ENCODE data around the gene CCDC91.
"Not testable (repeated sequence)": the region's sequence is repeated elsewhere in the genome, so short reads cannot be mapped to it uniquely, and the experiment has no call there.

CCDC91 gene

GRCh38 chr12:28378736-28379135 lies 188.5 kb downstream of the CCDC91 start:
- DNase-seq = no peak

GRCh38 chr12:28379779-28380178 lies 189.5 kb downstream of the CCDC91 start:
- DNase-seq = not testable (repeated sequence)

DNA sequence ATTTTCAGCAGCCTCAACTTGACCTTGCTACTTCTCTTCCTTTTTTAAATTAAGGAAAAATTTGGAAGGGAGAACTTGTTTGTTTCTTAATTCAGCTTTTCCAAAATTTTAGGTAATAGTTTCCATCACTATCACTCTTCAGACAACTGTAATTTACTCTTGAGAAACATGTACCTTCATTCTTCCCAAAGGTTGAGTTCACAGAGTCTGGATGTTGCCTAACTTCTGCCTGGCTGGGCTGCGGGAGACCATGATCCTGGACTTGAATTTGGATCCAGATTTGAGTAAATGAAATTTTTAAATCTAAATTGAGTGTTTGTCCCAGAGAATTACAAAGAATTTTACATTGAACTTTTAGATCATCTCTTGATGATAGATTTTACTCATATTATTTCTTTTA lies 193.1 kb downstream of the CCDC91 start:
- DNase-seq = no peak

GRCh38 chr12:28388879-28389278 lies 198.6 kb downstream of the CCDC91 start:
- DNase-seq = no peak

- DNase-seq = no peak
These were observed 199.9 kb downstream of the CCDC91 start for GRCh38 chr12:28390206-28390605.

GRCh38 chr12:28390761-28391385 lies 200.6 kb downstream of the CCDC91 start:
- DNase-seq = no peak

DNA sequence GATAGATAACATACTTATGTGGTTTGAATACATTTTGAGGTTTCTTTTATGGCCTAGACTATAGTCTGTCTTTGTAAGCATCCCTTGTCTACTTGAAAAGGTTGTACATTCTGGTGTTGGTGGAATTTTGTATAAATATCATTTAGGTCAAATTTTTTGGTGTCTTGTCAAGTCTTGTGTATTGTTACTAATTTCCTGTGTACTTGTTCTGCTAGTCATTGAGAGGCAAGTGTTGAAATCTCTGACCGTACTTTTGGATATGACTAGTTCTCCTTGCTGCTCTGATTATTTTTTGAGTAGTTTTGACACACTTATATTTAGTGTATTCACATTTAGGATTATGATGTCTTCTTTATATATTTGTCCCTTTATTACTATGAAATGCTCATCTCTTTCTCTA lies 219.6 kb downstream of the CCDC91 start:
- no peak for DNase-seq

DNA sequence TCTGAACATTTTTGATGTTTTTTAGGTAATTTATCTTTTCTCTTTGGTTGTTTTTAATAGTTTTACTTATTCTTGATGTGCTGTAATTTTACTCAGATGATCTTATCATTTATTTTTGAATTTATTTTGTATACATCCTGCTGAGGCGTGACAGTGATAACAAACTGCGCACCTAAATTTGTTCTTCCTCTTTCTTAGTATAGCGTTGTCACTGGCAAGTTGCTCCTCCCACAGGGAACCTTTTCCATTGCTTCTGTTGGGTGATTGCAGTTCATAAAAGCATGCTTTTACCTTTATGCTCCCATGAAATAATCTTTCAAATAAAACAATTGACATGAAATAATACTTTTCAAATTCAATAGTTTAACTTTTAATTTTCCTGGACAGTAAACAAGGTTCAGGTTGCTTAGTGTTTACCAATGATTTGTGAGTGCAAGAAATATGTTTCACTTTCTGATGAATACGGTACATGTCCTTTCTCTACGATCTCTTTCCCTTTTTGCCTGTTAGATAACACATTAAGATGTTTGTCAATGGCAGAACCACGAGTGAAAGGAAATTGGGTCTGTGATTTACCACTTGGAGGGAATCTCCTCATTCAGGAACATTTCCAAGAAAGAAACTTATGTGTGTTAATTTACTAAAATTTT lies 223.3 kb downstream of the CCDC91 start:
- no peak for DNase-seq

- no peak for DNase-seq
These were observed 225.5 kb downstream of the CCDC91 start for GRCh38 chr12:28415755-28416154.

- DNase-seq = no peak
These were observed 231.1 kb downstream of the CCDC91 start for GRCh38 chr12:28421374-28421773.

DNA sequence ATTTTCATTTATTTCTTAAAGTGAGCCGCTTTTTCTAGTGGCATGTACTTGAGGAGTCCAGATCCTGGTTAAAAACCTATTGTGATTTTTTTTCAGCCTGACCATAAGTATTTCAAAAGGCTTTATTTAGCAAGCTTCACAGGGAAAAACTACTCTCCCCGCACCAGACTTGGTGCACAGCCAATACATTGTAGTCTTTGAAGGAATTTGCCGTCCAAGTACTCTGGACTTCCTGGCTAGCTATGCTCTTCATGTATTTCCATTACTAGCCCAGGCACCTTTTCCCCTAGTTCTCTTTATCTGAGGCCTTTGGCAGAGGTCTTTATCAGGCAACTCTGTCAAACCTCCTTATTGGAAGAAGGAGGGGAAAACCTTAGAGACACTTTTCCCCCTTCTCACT lies 234.7 kb downstream of the CCDC91 start:
- DNase-seq = no peak

- no peak for DNase-seq
These were observed 235.3 kb downstream of the CCDC91 start for GRCh38 chr12:28425526-28425925.

GRCh38 chr12:28427046-28427445 lies 236.8 kb downstream of the CCDC91 start:
- DNase-seq = no peak

- no peak for DNase-seq
These were observed 249.9 kb downstream of the CCDC91 start for GRCh38 chr12:28440081-28440608.

GRCh38 chr12:28442101-28442500 lies 251.8 kb downstream of the CCDC91 start:
- no peak for DNase-seq

- no peak for DNase-seq
These were observed 253.1 kb downstream of the CCDC91 start for GRCh38 chr12:28443337-28443736.

DNA sequence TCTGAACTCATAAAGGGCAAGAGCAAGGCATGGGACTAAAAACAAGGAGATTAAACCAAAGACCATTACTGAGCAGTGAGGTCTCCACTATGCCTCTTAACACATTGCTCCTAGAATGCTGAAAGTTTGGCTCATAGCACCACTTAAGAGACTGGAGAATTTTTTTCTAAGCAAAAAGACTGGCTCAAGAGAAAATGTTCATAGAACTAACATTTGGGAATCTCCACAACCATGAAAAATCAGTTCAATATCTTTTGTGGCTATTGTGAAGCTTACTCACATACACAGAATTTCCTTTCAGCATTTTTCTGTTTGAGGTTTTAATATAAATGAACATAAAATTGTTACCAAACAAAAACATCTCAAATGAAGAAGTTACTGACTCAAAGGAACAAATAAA lies 255.8 kb downstream of the CCDC91 start:
- DNase-seq = no peak

DNA sequence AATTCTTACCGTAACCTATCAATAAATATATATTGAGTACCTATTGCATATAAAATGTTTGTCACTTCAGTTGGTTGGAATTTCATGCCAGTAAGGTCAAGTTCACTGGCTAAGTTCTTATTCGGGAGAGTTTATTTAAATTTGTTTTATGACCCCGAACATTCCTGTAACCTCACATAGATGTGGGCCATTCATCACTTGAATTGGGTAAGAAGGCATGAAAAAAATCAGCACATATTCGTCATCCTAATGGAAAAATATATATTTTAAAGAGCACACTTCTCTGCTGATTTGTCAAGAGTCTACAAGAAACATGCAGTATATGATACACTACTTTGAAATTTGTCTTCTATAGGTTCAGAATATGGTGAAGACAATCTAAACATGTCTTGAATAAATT lies 263.4 kb downstream of the CCDC91 start:
- no peak for DNase-seq

- no peak for DNase-seq
These were observed 266.9 kb downstream of the CCDC91 start for GRCh38 chr12:28456934-28457710.

DNA sequence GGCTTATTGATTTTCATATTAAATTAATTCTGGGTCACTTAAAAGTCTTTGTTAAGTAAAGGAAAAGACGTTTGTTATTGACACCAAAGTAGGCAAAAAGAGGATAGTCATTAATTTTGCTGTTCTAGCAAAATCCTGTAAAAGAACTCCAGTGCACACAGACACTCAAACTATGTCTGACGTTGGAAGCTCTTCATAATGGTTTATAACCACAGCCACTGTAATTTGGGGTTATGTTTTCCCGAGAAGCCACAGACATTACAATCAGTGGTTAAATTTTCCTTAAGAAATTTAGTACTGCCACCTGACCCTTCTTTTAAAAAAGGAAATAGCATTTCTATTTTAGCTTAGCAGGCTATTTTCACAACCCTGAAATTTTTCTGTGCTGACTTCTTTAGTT lies 267.5 kb downstream of the CCDC91 start:
- DNase-seq = no peak

DNA sequence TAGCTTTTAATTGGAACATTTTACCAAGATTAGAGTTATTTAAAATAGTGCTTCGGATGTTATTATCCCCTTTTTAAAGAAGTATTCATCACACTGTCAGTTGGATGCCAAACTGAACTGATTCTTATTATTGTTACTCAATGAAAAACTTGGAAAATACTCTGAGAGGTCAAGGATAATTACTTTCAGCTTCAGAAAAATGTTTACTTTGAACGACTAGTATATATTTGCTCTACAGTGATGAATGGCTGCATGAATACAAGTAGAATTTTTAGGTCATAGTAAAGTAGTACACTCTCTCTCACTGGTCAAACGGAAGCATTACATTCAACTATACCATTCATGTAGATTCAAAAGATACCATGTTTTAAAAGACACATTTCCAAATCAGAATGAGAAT lies 269.2 kb downstream of the CCDC91 start:
- DNase-seq = no peak

DNA sequence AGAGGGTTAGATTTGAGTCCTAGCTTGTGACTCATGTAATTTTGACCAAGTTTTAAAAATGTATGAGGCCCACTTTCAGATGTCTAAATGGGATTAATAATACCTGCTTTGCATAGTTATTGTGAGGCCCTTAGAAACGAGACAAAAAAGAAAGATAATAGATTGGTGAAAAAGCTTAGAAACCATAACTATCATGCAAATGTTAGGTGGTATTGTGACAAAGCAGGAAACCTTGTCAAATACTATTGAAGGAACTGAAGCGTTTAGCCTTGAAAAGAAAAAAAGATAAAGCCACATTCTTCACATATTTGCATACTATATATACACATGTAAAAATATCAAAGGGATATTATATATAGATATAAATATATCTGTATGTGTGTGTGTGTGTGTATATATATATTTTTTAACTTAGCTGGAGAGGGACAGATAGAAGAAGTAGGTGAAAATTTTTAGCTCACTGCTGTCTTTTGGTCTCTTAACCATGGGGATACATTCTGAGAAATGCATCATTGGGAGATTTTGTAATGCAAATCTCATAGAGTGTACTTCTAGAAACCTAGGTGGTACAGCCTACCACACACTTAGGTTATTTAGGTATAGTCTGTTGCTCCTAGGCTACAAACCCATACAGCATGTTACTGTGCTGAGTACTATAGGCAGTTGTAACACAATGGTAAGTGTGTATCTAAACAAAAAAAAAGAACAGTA lies 270.3 kb downstream of the CCDC91 start:
- no peak for DNase-seq

DNA sequence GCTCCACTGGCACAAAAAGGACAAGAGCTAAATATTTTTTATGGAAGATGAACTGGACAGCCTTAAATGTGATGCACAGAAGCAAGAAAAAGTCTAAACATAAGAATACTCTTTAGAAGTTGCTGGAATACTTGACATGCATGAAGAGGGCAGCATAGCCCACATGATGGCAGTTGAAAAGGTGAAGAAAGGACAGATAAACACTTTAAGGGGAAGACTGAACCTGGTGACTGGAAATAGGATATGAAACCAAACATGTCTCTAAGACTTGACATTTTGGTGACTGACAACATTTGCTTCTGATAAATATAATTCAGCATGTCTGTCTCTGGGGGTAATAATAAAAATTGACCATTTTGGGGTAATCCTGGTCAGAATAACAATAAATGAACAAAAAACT lies 273.1 kb downstream of the CCDC91 start:
- no peak for DNase-seq

Data from CD4-positive, alpha-beta T cell treated with Interleukin-1 beta for 1 hour (primary cell).